Activated CD8-positive, alpha-beta memory T cell treated with anti-CD3 and anti-CD28 coated beads, Interleukin-2, amount 10 ng/mL, durations not matched to agents 7 days and 5 days (primary cell): ENCODE measurements around the gene XDH. TPM values are rescaled to one million over a fixed set of nuclear protein-coding genes. Genes with fewer than 3 reads are reported as not detected.

ENCODE experiments used
- ATAC-seq: fragments of 150-1000 bp; cut with Tn5 transposase; one replicate; pipeline ENCODE4 v1.10.0; 2021; ENCODE audit warnings: moderate library complexity
- CTCF ChIA-PET: fragments of 350-600 bp; sonication (Branson Sonifier 250); formaldehyde crosslinking; loops from one replicate; lab custom pipeline; 2021; ENCODE audit warnings: antibody characterized with exemption; lab: Charles Lee
- DNase-seq: peaks from one replicate; pipeline ENCODE4 v3.0.0-alpha.2; 2020
- H3K27ac Mint-ChIP-seq: one replicate; pipeline ENCODE4 v1.8.0; 2021; ENCODE audit warnings: mild to moderate bottlenecking, mixed read lengths
- H3K27me3 Mint-ChIP-seq: one replicate; pipeline ENCODE4 v1.8.0; 2021; ENCODE audit warnings: mixed read lengths
- H3K36me3 Mint-ChIP-seq: one replicate; pipeline ENCODE4 v1.8.0; 2021; ENCODE audit warnings: mild to moderate bottlenecking, mixed read lengths
- H3K4me1 Mint-ChIP-seq: one replicate; pipeline ENCODE4 v1.8.0; 2021; ENCODE audit warnings: mixed read lengths
- H3K4me3 Mint-ChIP-seq: one replicate; pipeline ENCODE4 v1.8.0; 2021; ENCODE audit warnings: mild to moderate bottlenecking, moderate library complexity, mixed read lengths
- H3K9me3 Mint-ChIP-seq: one replicate; pipeline ENCODE4 v1.8.0; 2022; ENCODE audit warnings: low read depth, mixed read lengths
- total RNA-seq, 2 experiments: library from RNA; stranded (reverse); gene quantifications; one replicate each; pipeline ENCODE4 v1.2.3, GENCODE V29; 2021

The XDH gene
- total RNA-seq, 2 experiments from 2014 or later: 0.41 TPM; not detected in 1

GRCh38 chr2:31373127-31373526 lies 41.4 kb downstream of the XDH start:
- H3K4me1 Mint-ChIP-seq: peaks cover 1% of the 10 kb centered on the region
- H3K36me3 Mint-ChIP-seq: no peaks in the 10 kb centered on the region
- H3K9me3 Mint-ChIP-seq: no peaks in the 10 kb centered on the region
- no peak overlapping the region for H3K4me3 Mint-ChIP-seq
- H3K27me3 Mint-ChIP-seq: peaks cover 12% of the 10 kb centered on the region
- ATAC-seq (no peak), DNase-seq (no peak)
- CTCF ChIA-PET: no interaction called here
- no peak overlapping the region for H3K27ac Mint-ChIP-seq

- no peaks in the 10 kb centered on the region for H3K9me3 Mint-ChIP-seq
- H3K27ac Mint-ChIP-seq: no peak overlapping the region
- no peak for DNase-seq
- no peak for ATAC-seq
- H3K27me3 Mint-ChIP-seq: peaks cover 15% of the 10 kb centered on the region
- H3K36me3 Mint-ChIP-seq: no peaks in the 10 kb centered on the region
- no peaks in the 10 kb centered on the region for H3K4me1 Mint-ChIP-seq
- CTCF ChIA-PET: no interaction called here
- no peak overlapping the region for H3K4me3 Mint-ChIP-seq
Observed at GRCh38 chr2:31372097-31372496, 42.4 kb downstream of the XDH start.

GRCh38 chr2:31371691-31372090 lies 42.9 kb downstream of the XDH start:
- CTCF ChIA-PET: no interaction called here
- Mint-ChIP-seq H3K4me3 (no peak overlapping the region), H3K36me3 (no peaks in the 10 kb centered on the region), H3K27ac (no peak overlapping the region), H3K4me1 (no peaks in the 10 kb centered on the region), H3K9me3 (no peaks in the 10 kb centered on the region), H3K27me3 (peaks cover 15% of the 10 kb centered on the region)
- ATAC-seq (no peak), DNase-seq (no peak)

- Mint-ChIP-seq H3K27ac (no peak overlapping the region), H3K27me3 (peaks cover 6% of the 10 kb centered on the region), H3K9me3 (no peaks in the 10 kb centered on the region), H3K36me3 (no peaks in the 10 kb centered on the region), H3K4me1 (no peaks in the 10 kb centered on the region), H3K4me3 (no peak overlapping the region)
- DNase-seq (no peak), ATAC-seq (no peak)
- CTCF ChIA-PET: interaction anchor here (0.6 to 1.8 kb wide), 3 partner anchors 21 to 652 kb away, joined by 3 to 5 read pairs (median 4); no protein-coding TSS in a partner anchor
Observed at GRCh38 chr2:31366733-31367132, 47.8 kb downstream of the XDH start.

- H3K27me3 Mint-ChIP-seq: peaks cover 12% of the 10 kb centered on the region
- no peaks in the 10 kb centered on the region for H3K4me1 Mint-ChIP-seq
- H3K27ac Mint-ChIP-seq: no peak overlapping the region
- no peak for DNase-seq
- no peak overlapping the region for H3K4me3 Mint-ChIP-seq
- ATAC-seq: no peak
- H3K9me3 Mint-ChIP-seq: no peaks in the 10 kb centered on the region
- H3K36me3 Mint-ChIP-seq: no peaks in the 10 kb centered on the region
- CTCF ChIA-PET: interaction anchor here (1.7 kb wide), 1 partner anchor 22 kb away, joined by 4 read pairs; no protein-coding TSS in a partner anchor
Observed at GRCh38 chr2:31365834-31366505, 48.6 kb downstream of the XDH start.

GRCh38 chr2:31365348-31365747 lies 49.2 kb downstream of the XDH start:
- ATAC-seq: no peak
- Mint-ChIP-seq H3K9me3 (no peaks in the 10 kb centered on the region), H3K4me1 (no peaks in the 10 kb centered on the region), H3K27ac (no peak overlapping the region), H3K36me3 (no peaks in the 10 kb centered on the region), H3K27me3 (peaks cover 18% of the 10 kb centered on the region), H3K4me3 (no peak overlapping the region)
- no peak for DNase-seq
- CTCF ChIA-PET: interaction anchor here (1.7 kb wide), 1 partner anchor 23 kb away, joined by 4 read pairs; no protein-coding TSS in a partner anchor

GRCh38 chr2:31363956-31364750 lies 50.4 kb downstream of the XDH start:
- no peak for DNase-seq
- no peaks in the 10 kb centered on the region for H3K9me3 Mint-ChIP-seq
- no peak for ATAC-seq
- no peaks in the 10 kb centered on the region for H3K4me1 Mint-ChIP-seq
- H3K36me3 Mint-ChIP-seq: no peaks in the 10 kb centered on the region
- peaks cover 22% of the 10 kb centered on the region for H3K27me3 Mint-ChIP-seq
- H3K4me3 Mint-ChIP-seq: no peak overlapping the region
- no peak overlapping the region for H3K27ac Mint-ChIP-seq
- CTCF ChIA-PET: no interaction called here

- no peaks in the 10 kb centered on the region for H3K9me3 Mint-ChIP-seq
- H3K4me3 Mint-ChIP-seq: no peak overlapping the region
- CTCF ChIA-PET: no interaction called here
- no peaks in the 10 kb centered on the region for H3K4me1 Mint-ChIP-seq
- DNase-seq (no peak), ATAC-seq (no peak)
- peaks cover 29% of the 10 kb centered on the region for H3K27me3 Mint-ChIP-seq
- H3K27ac Mint-ChIP-seq: no peak overlapping the region
- no peaks in the 10 kb centered on the region for H3K36me3 Mint-ChIP-seq
Observed at GRCh38 chr2:31362581-31362980, 52.0 kb downstream of the XDH start.

GRCh38 chr2:31359229-31359628 lies 55.3 kb downstream of the XDH start:
- no peak overlapping the region for H3K27ac Mint-ChIP-seq
- no peak overlapping the region for H3K4me3 Mint-ChIP-seq
- CTCF ChIA-PET: no interaction called here
- no peaks in the 10 kb centered on the region for H3K36me3 Mint-ChIP-seq
- no peak for DNase-seq
- peaks cover 56% of the 10 kb centered on the region for H3K27me3 Mint-ChIP-seq
- no peaks in the 10 kb centered on the region for H3K9me3 Mint-ChIP-seq
- ATAC-seq: no peak
- no peaks in the 10 kb centered on the region for H3K4me1 Mint-ChIP-seq

GRCh38 chr2:31354837-31355236 lies 59.7 kb downstream of the XDH start:
- Mint-ChIP-seq H3K27ac (no peak overlapping the region), H3K27me3 (peaks cover 68% of the 10 kb centered on the region), H3K4me3 (no peak overlapping the region), H3K36me3 (no peaks in the 10 kb centered on the region), H3K4me1 (peaks cover 5% of the 10 kb centered on the region), H3K9me3 (no peaks in the 10 kb centered on the region)
- CTCF ChIA-PET: interaction anchor here (1.4 kb wide), 1 partner anchor 28 kb away, joined by 3 read pairs; no protein-coding TSS in a partner anchor
- ATAC-seq (no peak), DNase-seq (no peak)

- no peak for ATAC-seq
- no peaks in the 10 kb centered on the region for H3K9me3 Mint-ChIP-seq
- no peak overlapping the region for H3K4me3 Mint-ChIP-seq
- CTCF ChIA-PET: no interaction called here
- peaks cover 59% of the 10 kb centered on the region for H3K27me3 Mint-ChIP-seq
- no peak overlapping the region for H3K27ac Mint-ChIP-seq
- H3K36me3 Mint-ChIP-seq: no peaks in the 10 kb centered on the region
- H3K4me1 Mint-ChIP-seq: peaks cover 5% of the 10 kb centered on the region
- no peak for DNase-seq
Observed at GRCh38 chr2:31353179-31353578, 61.4 kb downstream of the XDH start.

GRCh38 chr2:31349684-31350083 lies 64.9 kb downstream of the XDH start:
- no peak for ATAC-seq

GRCh38 chr2:31349160-31349559 lies 65.4 kb downstream of the XDH start:
- Mint-ChIP-seq H3K9me3 (no peaks in the 10 kb centered on the region), H3K27me3 (peaks cover 27% of the 10 kb centered on the region), H3K27ac (no peak overlapping the region), H3K4me1 (peaks cover 5% of the 10 kb centered on the region), H3K36me3 (no peaks in the 10 kb centered on the region), H3K4me3 (no peak overlapping the region)
- CTCF ChIA-PET: no interaction called here
- ATAC-seq: no peak
- no peak for DNase-seq

More at GRCh38 chr2:31349684-31350083, 64.9 kb downstream of the XDH start:
- Mint-ChIP-seq H3K4me3 (no peak overlapping the region), H3K27ac (no peak overlapping the region), H3K9me3 (no peaks in the 10 kb centered on the region), H3K4me1 (peaks cover 5% of the 10 kb centered on the region), H3K36me3 (no peaks in the 10 kb centered on the region), H3K27me3 (peaks cover 32% of the 10 kb centered on the region)
- CTCF ChIA-PET: no interaction called here
- DNase-seq: no peak

GRCh38 chr2:31348618-31349017 lies 65.9 kb downstream of the XDH start:
- H3K27me3 Mint-ChIP-seq: peaks cover 24% of the 10 kb centered on the region
- H3K4me1 Mint-ChIP-seq: peaks cover 5% of the 10 kb centered on the region
- no peak overlapping the region for H3K27ac Mint-ChIP-seq
- CTCF ChIA-PET: no interaction called here
- ATAC-seq (no peak), DNase-seq (no peak)
- H3K36me3 Mint-ChIP-seq: no peaks in the 10 kb centered on the region
- no peaks in the 10 kb centered on the region for H3K9me3 Mint-ChIP-seq
- H3K4me3 Mint-ChIP-seq: no peak overlapping the region
